GM10266 (cell line): ENCODE measurements around the gene RABGGTA.
A peak's percentile ranks its signal among the peaks of the same experiment; 100 is the strongest.

Experiments
- DNase-seq: peaks from one replicate; pipeline ENCODE4 v3.0.0; 2012; ENCODE audit errors: extremely low spot score
- CTCF ChIP-seq: IDR thresholded peaks from 2 replicates; pipeline ENCODE4 v1.5.1; 2012; ENCODE audit warnings: mild to moderate bottlenecking, low read depth; ENCODE audit not compliant: control insufficient read depth, insufficient read depth; ENCODE audit errors: missing control alignments

RABGGTA gene

GRCh38 chr14:24281636-24282035 is 10.2 kb upstream of the RABGGTA start:
- no peak for TF ChIP-seq CTCF
- DNase-seq, result no peak

GRCh38 chr14:24280797-24281460 is 9.5 kb upstream of the RABGGTA start:
- TF ChIP-seq CTCF, result no peak
- no peak for DNase-seq

- DNase-seq, result no peak
- TF ChIP-seq CTCF, result peak; percentile 30
Measured at GRCh38 chr14:24279301-24280186, 8.1 kb upstream of the RABGGTA start.

DNA sequence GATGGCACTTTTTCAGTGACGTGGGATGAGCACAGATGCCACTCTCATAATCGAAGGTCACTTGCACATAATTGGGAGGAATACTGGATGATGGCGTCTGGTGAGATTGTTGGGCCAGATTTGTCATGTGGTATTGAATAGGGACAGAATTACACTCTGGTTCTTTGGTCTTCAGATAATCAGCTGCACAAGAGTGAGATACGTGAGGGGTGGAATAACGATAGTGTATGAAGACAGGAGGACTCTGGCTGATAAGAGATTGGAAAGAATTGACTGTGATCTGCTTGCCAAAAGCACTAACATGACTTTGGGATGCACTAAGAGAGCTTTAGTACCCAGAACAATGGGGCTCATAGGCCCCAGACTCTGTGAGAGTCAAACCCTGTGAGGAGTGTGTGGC is 7.0 kb upstream of the RABGGTA start:
- no peak for TF ChIP-seq CTCF
- DNase-seq, result no peak

GRCh38 chr14:24277606-24278321 is 6.4 kb upstream of the RABGGTA start:
- TF ChIP-seq CTCF, result no peak
- no peak for DNase-seq

- no peak for DNase-seq
- TF ChIP-seq CTCF, result no peak
Measured at GRCh38 chr14:24277071-24277470, 5.7 kb upstream of the RABGGTA start.

DNA sequence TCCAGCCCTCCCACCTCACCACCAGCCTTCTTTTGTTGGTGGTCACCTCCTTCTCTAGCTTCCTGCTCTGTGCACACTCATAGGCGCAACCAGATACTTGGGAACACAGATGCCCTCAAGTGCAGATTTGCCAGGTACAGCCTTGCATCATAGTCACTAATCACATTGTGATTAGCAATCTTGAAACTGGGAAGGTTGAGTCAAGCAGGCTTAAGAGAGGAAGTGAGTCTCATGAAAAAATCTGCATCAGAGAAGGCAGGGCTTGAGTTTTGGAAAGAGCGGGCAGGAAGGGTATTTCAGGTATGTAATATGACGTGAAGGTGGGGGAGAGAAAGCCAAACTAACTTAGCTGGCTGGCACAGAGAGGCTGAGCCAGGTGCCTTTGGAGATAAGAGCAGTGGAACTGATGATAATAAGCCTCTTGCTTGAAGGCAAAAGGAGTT is 2.7 kb upstream of the RABGGTA start:
- DNase-seq, result peak; percentile 71
- TF ChIP-seq CTCF, result no peak
